ENCODE data around the gene SORCS2.

- no peak for TF ChIP-seq POLR2A (IDR thresholded peaks at IDR 0.05)
- no peak for TF ChIP-seq CTCF (IDR thresholded peaks at IDR 0.05)
Measured at GRCh38 chr4:7607156-7607910, 415.0 kb downstream of the SORCS2 start.

Data from right lobe of liver (tissue), 4 donors.